H1 (cell line): ENCODE results near the gene L2HGDH. TPM values are rescaled to one million over a fixed set of nuclear protein-coding genes. Genes with fewer than 3 reads are reported as not detected.

Source experiments
- CTCF ChIA-PET: fragments of 300-600 bp; sonication (Branson Sonifier 250); formaldehyde crosslinking; loops from one replicate; lab custom pipeline; 2021; ENCODE audit not compliant: partially characterized antibody; lab: Charles Lee
- POLR2A ChIA-PET: fragments of 300-600 bp; sonication (Branson Sonifier 250); formaldehyde crosslinking; loops from one replicate; lab custom pipeline; 2021; ENCODE audit warnings: inconsistent platforms; ENCODE audit not compliant: partially characterized antibody; lab: Charles Lee
- DNase-seq, 2 experiments: peaks; one replicate each; pipeline versions ENCODE4 v3.0.0 to v3.0.0-alpha.2; 2010 to 2022; ENCODE audit warnings: low spot score in 2 of 2, low read depth in 1 of 2, mixed read lengths in 1 of 2
- FAIRE-seq: peaks from 2 replicates; lab custom pipeline; 2011; peaks lifted over from hg19 to GRCh38; lab: Jason Lieb, UNC
- H2AFZ ChIP-seq: 2 replicates; pipeline ENCODE4 v1.8.1; 2012; ENCODE audit warnings: low read length, inconsistent platforms
- H2AK5ac ChIP-seq: 2 replicates; pipeline ENCODE4 v1.6.1; 2013; ENCODE audit warnings: low read depth, low read length
- H2BK120ac ChIP-seq: replicated peaks from 2 replicates; pipeline ENCODE3; 2013; ENCODE audit warnings: low read depth, low read length, inconsistent platforms
- H2BK12ac ChIP-seq: 2 replicates; pipeline ENCODE4 v1.6.1; 2013; ENCODE audit warnings: low read depth, low read length
- H2BK15ac ChIP-seq: 2 replicates; pipeline ENCODE4 v1.6.1; 2013; ENCODE audit warnings: low read length
- H2BK20ac ChIP-seq: 2 replicates; pipeline ENCODE4 v1.6.1; 2013; ENCODE audit warnings: low read length
- H2BK5ac ChIP-seq: 2 replicates; pipeline ENCODE4 v1.6.1; 2013; ENCODE audit warnings: low read depth, low read length
- H3K14ac ChIP-seq: 2 replicates; pipeline ENCODE4 v1.6.1; 2013; ENCODE audit warnings: inconsistent platforms; ENCODE audit not compliant: insufficient read length
- H3K18ac ChIP-seq: 2 replicates; pipeline ENCODE4 v1.6.1; 2013; ENCODE audit warnings: low read length; ENCODE audit errors: extremely low read depth
- H3K23ac ChIP-seq: 2 replicates; pipeline ENCODE4 v1.6.1; 2013; ENCODE audit warnings: inconsistent platforms; ENCODE audit not compliant: insufficient read length
- H3K23me2 ChIP-seq: 2 replicates; pipeline ENCODE4 v1.6.1; 2013; ENCODE audit warnings: low read depth, low read length
- H3K27ac ChIP-seq: 2 replicates; pipeline ENCODE4 v1.6.1; 2011; ENCODE audit warnings: low read depth, low read length, inconsistent platforms
- H3K27me3 ChIP-seq, 4 experiments: replicated peaks in 1 of 4; 1 replicate in 1 of 4; 2 replicates in 3 of 4; pipeline versions ENCODE4 v1.6.1 to v1.8.1; 2011 to 2013; ENCODE audit warnings: low read length in 3 of 4, mild to moderate bottlenecking in 3 of 4, inconsistent platforms in 2 of 4, mixed read lengths in 2 of 4, moderate library complexity in 1 of 4; ENCODE audit not compliant: control insufficient read depth in 3 of 4, insufficient read depth in 3 of 4; ENCODE audit errors: extremely low read depth in 1 of 4
- H3K36me3 ChIP-seq, 4 experiments: 2 replicates each; pipeline versions ENCODE4 v1.6.1 to v1.8.1; 2011 to 2013; ENCODE audit warnings: mild to moderate bottlenecking in 4 of 4, low read length in 3 of 4, moderate library complexity in 2 of 4, control low read depth in 1 of 4, inconsistent platforms in 1 of 4; ENCODE audit not compliant: insufficient read depth in 4 of 4, control insufficient read depth in 2 of 4
- H3K4ac ChIP-seq: replicated peaks from 2 replicates; pipeline ENCODE3; 2013; ENCODE audit warnings: low read length, low read depth, mixed read lengths, inconsistent platforms; ENCODE audit not compliant: insufficient read length
- H3K4me1 ChIP-seq, 4 experiments: replicated peaks in 1 of 4; 1 replicate in 1 of 4; 2 replicates in 3 of 4; pipeline versions ENCODE4 v1.6.1 to v1.8.1; 2011 to 2013; ENCODE audit warnings: low read length in 3 of 4, inconsistent platforms in 2 of 4, mixed read lengths in 1 of 4; ENCODE audit not compliant: insufficient read depth in 4 of 4, control insufficient read depth in 3 of 4
- H3K4me2 ChIP-seq, 2 experiments: 2 replicates each; pipeline versions ENCODE4 v1.6.1 to v1.8.1; 2011 to 2013; ENCODE audit warnings: low read depth in 2 of 2, low read length in 2 of 2, control low read depth in 1 of 2, inconsistent platforms in 1 of 2, mild to moderate bottlenecking in 1 of 2; ENCODE audit not compliant: insufficient read depth in 1 of 2
- H3K4me3 ChIP-seq, 4 experiments: fragments of 200-600, 300-600 bp in 1 of 4; sonication (generic), shearing (Covaris generic), sonication (Bioruptor Twin) in 1 of 4; 2 replicates each; pipeline versions ENCODE4 v1.5.1 to v1.8.1; 2011 to 2016; ENCODE audit warnings: low read length in 4 of 4, low read depth in 3 of 4, control low read depth in 2 of 4, inconsistent platforms in 2 of 4, mild to moderate bottlenecking in 2 of 4, mixed read lengths in 1 of 4, moderate library complexity in 1 of 4; ENCODE audit not compliant: insufficient read depth in 2 of 4; ENCODE audit errors: extremely low read depth in 1 of 4
- H3K56ac ChIP-seq: replicated peaks from 2 replicates; pipeline ENCODE3; 2013; ENCODE audit warnings: low read depth, mild to moderate bottlenecking, mixed read lengths, low read length, inconsistent platforms; ENCODE audit not compliant: insufficient read length
- H3K79me1 ChIP-seq: 2 replicates; pipeline ENCODE4 v1.6.1; 2013; ENCODE audit warnings: low read depth, low read length, control low read depth
- H3K79me2 ChIP-seq, 2 experiments: 2 replicates each; pipeline versions ENCODE4 v1.6.1 to v1.8.1; 2012 to 2013; ENCODE audit warnings: low read length in 2 of 2, mild to moderate bottlenecking in 2 of 2, inconsistent platforms in 1 of 2; ENCODE audit not compliant: insufficient read depth in 2 of 2, control insufficient read depth in 1 of 2
- H3K9ac ChIP-seq, 4 experiments: replicated peaks in 1 of 4; 1 replicate in 1 of 4; 2 replicates in 3 of 4; pipeline versions ENCODE4 v1.6.1 to v1.8.1; 2011 to 2013; ENCODE audit warnings: low read depth in 3 of 4, low read length in 3 of 4, control low read depth in 2 of 4, mild to moderate bottlenecking in 2 of 4, moderate library complexity in 2 of 4, inconsistent platforms in 1 of 4; ENCODE audit errors: extremely low read depth in 1 of 4
- H3K9me3 ChIP-seq, 2 experiments: 2 replicates each; pipeline versions ENCODE4 v1.6.1 to v1.8.1; 2012 to 2013; ENCODE audit warnings: mild to moderate bottlenecking in 2 of 2, moderate library complexity in 2 of 2, control low read depth in 1 of 2, inconsistent platforms in 1 of 2, low read depth in 1 of 2, low read length in 1 of 2, mixed read lengths in 1 of 2; ENCODE audit not compliant: insufficient read depth in 2 of 2
- H4K20me1 ChIP-seq, 2 experiments: replicated peaks in 1 of 2; 2 replicates each; pipeline versions ENCODE3 to v1.8.1; 2011 to 2013; ENCODE audit warnings: inconsistent platforms in 2 of 2, low read length in 2 of 2, mild to moderate bottlenecking in 1 of 2; ENCODE audit not compliant: insufficient read depth in 2 of 2, control insufficient read depth in 1 of 2
- H4K5ac ChIP-seq: 2 replicates; pipeline ENCODE4 v1.6.1; 2013; ENCODE audit warnings: low read length, low read depth, mixed read lengths, inconsistent platforms; ENCODE audit not compliant: insufficient read length
- H4K8ac ChIP-seq: 2 replicates; pipeline ENCODE4 v1.8.0; 2013; ENCODE audit warnings: mild to moderate bottlenecking, moderate library complexity, low read length, inconsistent platforms; ENCODE audit not compliant: insufficient read depth; ENCODE audit errors: extremely low read depth
- H4K91ac ChIP-seq: replicated peaks from 2 replicates; pipeline ENCODE3; 2013; ENCODE audit warnings: low read length, mixed read lengths, inconsistent platforms; ENCODE audit not compliant: insufficient read length
- ASH2L ChIP-seq: fragments of 200-600, 300-600 bp; sonication (generic); IDR thresholded peaks from one replicate; pipeline ENCODE4 v1.7.1; 2017; ENCODE audit warnings: low read length
- ATF2 ChIP-seq: IDR thresholded peaks from 2 replicates; pipeline ENCODE4 v1.6.1; 2012; ENCODE audit warnings: low read length, inconsistent platforms
- BACH1 ChIP-seq: IDR thresholded peaks from 2 replicates; pipeline ENCODE4 v1.6.1; 2012; ENCODE audit warnings: low read length, improper control_type of control experiment
- CHD1 ChIP-seq: IDR thresholded peaks from 2 replicates; pipeline ENCODE4 v1.6.1; 2012; ENCODE audit warnings: low read depth, low read length, improper control_type of control experiment
- FOSL1 ChIP-seq: IDR thresholded peaks from 2 replicates; pipeline ENCODE4 v1.6.1; 2011; ENCODE audit warnings: mild to moderate bottlenecking, low read depth, low read length, moderate library complexity; ENCODE audit not compliant: insufficient read depth
- KDM5A ChIP-seq: fragments of 200-600 bp; IDR thresholded peaks from 2 replicates; pipeline ENCODE4 v1.7.1; 2012; ENCODE audit warnings: mild to moderate bottlenecking, low read length, inconsistent platforms, mixed read lengths
- PHF8 ChIP-seq: fragments of 200-600 bp; sonication (generic); conservative IDR thresholded peaks from 2 replicates; pipeline ENCODE4 v1.7.1; 2012; ENCODE audit warnings: low read depth, mild to moderate bottlenecking, inconsistent platforms, low read length, moderate library complexity
- RBBP5 ChIP-seq: IDR thresholded peaks from 2 replicates; pipeline ENCODE4 v1.7.1; 2012; ENCODE audit warnings: low read depth, mild to moderate bottlenecking, inconsistent platforms, low read length, moderate library complexity, borderline replicate concordance
- SP2 ChIP-seq: IDR thresholded peaks from 2 replicates; pipeline ENCODE4 v1.6.1; 2012; ENCODE audit warnings: mild to moderate bottlenecking, low read length, inconsistent platforms
- TEAD4 ChIP-seq: IDR thresholded peaks from 2 replicates; pipeline ENCODE4 v1.6.1; 2012; ENCODE audit warnings: low read depth, low read length, inconsistent platforms, mixed read lengths
- WGBS, 2 experiments: shearing (Covaris generic) in 1 of 2; methylation state at CpG; one replicate each; pipeline versions ENCODE4 v1.1.6 to v1.1.7; 2013 to 2015; ENCODE audit warnings: low lambda C conversion rate in 2 of 2, mixed read lengths in 2 of 2, inconsistent platforms in 1 of 2, low coverage in 1 of 2, missing lambda C conversion rate in 1 of 2; ENCODE audit not compliant: insufficient replicate concordance in 2 of 2, insufficient coverage in 1 of 2, insufficient read length in 1 of 2; ENCODE audit errors: extremely low coverage in 1 of 2, missing lambda C conversion rate in 1 of 2; 5-methylcytosine and 5-hydroxymethylcytosine counted together
- polyA plus RNA-seq, 7 experiments: library from polyadenylated mRNA; depleted of rRNA in 3 of 7; stranded (reverse) in 5 of 7; unstranded in 2 of 7; fragments of >200 nt in 5 of 7; fragments of 200-250 nt in 2 of 7; gene quantifications; 1 replicate in 5 of 7; 2 replicates in 1 of 7; 4 replicates in 1 of 7; pipeline versions ENCODE4 v1.2.1 to v1.2.3, GENCODE V29; 2011 to 2013; ENCODE audit warnings: missing spikeins in 2 of 7, mixed read lengths in 2 of 7
- total RNA-seq: library from RNA; stranded (reverse); fragmentation: NEBNext Ultra II Directional; extraction: Animal tissue kit (Norgen Biotek cat#: 25700); gene quantifications from 2 replicates; pipeline ENCODE4 v1.2.1, GENCODE V29; 2021

L2HGDH gene
- total and polyA plus RNA-seq, 2 of the 8 experiments (the other 6 are each of a cell fraction or from before 2014, with no cell fraction given) = 12.2 to 28.6 TPM

GRCh38 chr14:50232276-50232642, 79.8 kb downstream of the L2HGDH start:
- no peaks in the 10 kb centered on the region for H4K20me1 ChIP-seq
- no peak overlapping the region for H3K18ac ChIP-seq
- H3K27ac ChIP-seq = no peak overlapping the region
- H3K27me3 ChIP-seq = peaks cover 0 to 5% (median 0%) of the 10 kb centered on the region in 4 experiments; a peak in 2 of 7 replicates
- H3K4me3 ChIP-seq = peak overlapping the region; percentile 63 to 96 (median 82)
- DNase-seq (no peak), FAIRE-seq (no peak)
- peaks cover 0 to 22% of the 10 kb centered on the region in 2 experiments; a peak in 3 of 4 replicates for H3K79me2 ChIP-seq
- no peak overlapping the region for H3K56ac ChIP-seq
- H3K9ac ChIP-seq = peak overlapping the region in 3 of 4 experiments; percentile 54 to 75 (median 56); a peak in 5 of 7 replicates
- H3K4me1 ChIP-seq = no peaks in the 10 kb centered on the region; a peak in 1 of 7 replicates
- no peak overlapping the region for H3K23ac ChIP-seq
- peak overlapping the region; percentile 87 for H2AFZ ChIP-seq
- peak overlapping the region; percentile 70 to 93 for H3K4me2 ChIP-seq
- no peak overlapping the region for H2BK15ac ChIP-seq
- no peak overlapping the region for H3K14ac ChIP-seq
- H4K5ac ChIP-seq = peak overlapping the region; percentile 63
- H2BK12ac ChIP-seq = no peak overlapping the region
- WGBS, 2 experiments = 44% methylated on average over 13 of the region's 13 CpGs; no CpG with 5 or more reads in 1 of the 2 experiments
- H3K23me2 ChIP-seq = peaks cover 3% of the 10 kb centered on the region; the same call in 1 of the 2 replicates
- H3K36me3 ChIP-seq = no peaks in the 10 kb centered on the region
- no peak overlapping the region for H2BK20ac ChIP-seq
- H2BK120ac ChIP-seq = no peak overlapping the region
- POLR2A ChIA-PET = interaction anchor here (0.6 to 1.9 kb wide), 8 partner anchors 9 to 380 kb away, joined by 3 to 6 read pairs (median 4); partner anchors contain the start of genes NEMF and VCPKMT
- no peak overlapping the region for H4K91ac ChIP-seq
- H2BK5ac ChIP-seq = no peak overlapping the region
- H3K9me3 ChIP-seq = no peaks in the 10 kb centered on the region
- H2AK5ac ChIP-seq = no peak overlapping the region
- H3K4ac ChIP-seq = no peak overlapping the region
- no peaks in the 10 kb centered on the region for H3K79me1 ChIP-seq
- H4K8ac ChIP-seq = no peak overlapping the region; the same call in 1 of the 2 replicates
- CTCF ChIA-PET = no interaction called here
- TF ChIP-seq CHD1 (no peak), RBBP5 (no peak), ATF2 (no peak), TEAD4 (no peak), SP2 (no peak), FOSL1 (no peak), KDM5A (no peak), PHF8 (no peak), ASH2L (no peak), BACH1 (no peak)
